ENCODE data around the gene APLF.

The APLF gene

GRCh38 chr2:68536000-68536399 lies 68.6 kb downstream of the APLF start:
- TF ChIP-seq, protein P1, sequence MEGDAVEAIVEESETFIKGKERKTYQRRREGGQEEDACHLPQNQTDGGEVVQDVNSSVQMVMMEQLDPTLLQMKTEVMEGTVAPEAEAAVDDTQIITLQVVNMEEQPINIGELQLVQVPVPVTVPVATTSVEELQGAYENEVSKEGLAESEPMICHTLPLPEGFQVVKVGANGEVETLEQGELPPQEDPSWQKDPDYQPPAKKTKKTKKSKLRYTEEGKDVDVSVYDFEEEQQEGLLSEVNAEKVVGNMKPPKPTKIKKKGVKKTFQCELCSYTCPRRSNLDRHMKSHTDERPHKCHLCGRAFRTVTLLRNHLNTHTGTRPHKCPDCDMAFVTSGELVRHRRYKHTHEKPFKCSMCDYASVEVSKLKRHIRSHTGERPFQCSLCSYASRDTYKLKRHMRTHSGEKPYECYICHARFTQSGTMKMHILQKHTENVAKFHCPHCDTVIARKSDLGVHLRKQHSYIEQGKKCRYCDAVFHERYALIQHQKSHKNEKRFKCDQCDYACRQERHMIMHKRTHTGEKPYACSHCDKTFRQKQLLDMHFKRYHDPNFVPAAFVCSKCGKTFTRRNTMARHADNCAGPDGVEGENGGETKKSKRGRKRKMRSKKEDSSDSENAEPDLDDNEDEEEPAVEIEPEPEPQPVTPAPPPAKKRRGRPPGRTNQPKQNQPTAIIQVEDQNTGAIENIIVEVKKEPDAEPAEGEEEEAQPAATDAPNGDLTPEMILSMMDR (IDR thresholded peaks at IDR 0.05), result no peak
- no peaks in the 10 kb centered on the region for H3K4me1 ChIP-seq
- H3K4me3 ChIP-seq (ENCODE audit: low read depth, low read length), result no peak overlapping the region
- no peaks in the 10 kb centered on the region for H3K27me3 ChIP-seq (ENCODE audit: control insufficient read depth, insufficient read depth, low read length)
- H3K4me2 ChIP-seq (ENCODE audit: low read length), result no peak overlapping the region
- H3K36me3 ChIP-seq (ENCODE audit: control insufficient read depth, insufficient read depth, low read length), result no peaks in the 10 kb centered on the region
- no peak overlapping the region for H3K9ac ChIP-seq
- H2AFZ ChIP-seq, result no peak overlapping the region
- H3K9me3 ChIP-seq (ENCODE audit: control insufficient read depth, low read length), result no peaks in the 10 kb centered on the region
- H3K79me2 ChIP-seq, result no peaks in the 10 kb centered on the region
- H3K27ac ChIP-seq, result no peak overlapping the region

GRCh38 chr2:68537011-68537410 lies 69.6 kb downstream of the APLF start:
- H3K36me3 ChIP-seq (ENCODE audit: control insufficient read depth, insufficient read depth, low read length), result no peaks in the 10 kb centered on the region
- H3K27ac ChIP-seq, result no peak overlapping the region

GRCh38 chr2:68537809-68538208 lies 70.4 kb downstream of the APLF start:
- no peak overlapping the region for H2AFZ ChIP-seq
- H3K27ac ChIP-seq, result no peak overlapping the region
- H3K4me2 ChIP-seq (ENCODE audit: low read length), result no peak overlapping the region
- no peak overlapping the region for H3K4me3 ChIP-seq (ENCODE audit: low read depth, low read length)
- no peak overlapping the region for H3K9ac ChIP-seq
- H3K9me3 ChIP-seq (ENCODE audit: control insufficient read depth, low read length), result no peaks in the 10 kb centered on the region
- no peaks in the 10 kb centered on the region for H3K36me3 ChIP-seq (ENCODE audit: control insufficient read depth, insufficient read depth, low read length)
- no peaks in the 10 kb centered on the region for H3K79me2 ChIP-seq
- TF ChIP-seq, protein P1 (IDR thresholded peaks at IDR 0.05), result no peak
- H3K4me1 ChIP-seq, result no peaks in the 10 kb centered on the region
- no peaks in the 10 kb centered on the region for H3K27me3 ChIP-seq (ENCODE audit: control insufficient read depth, insufficient read depth, low read length)

More at GRCh38 chr2:68537011-68537410, 69.6 kb downstream of the APLF start:
- Histone ChIP-seq H3K79me2 (no peaks in the 10 kb centered on the region), H3K4me3 (ENCODE audit: low read depth, low read length) (no peak overlapping the region), H2AFZ (no peak overlapping the region), H3K27me3 (ENCODE audit: control insufficient read depth, insufficient read depth, low read length) (no peaks in the 10 kb centered on the region), H3K4me1 (no peaks in the 10 kb centered on the region), H3K9me3 (ENCODE audit: control insufficient read depth, low read length) (no peaks in the 10 kb centered on the region), H3K4me2 (ENCODE audit: low read length) (no peak overlapping the region), H3K9ac (no peak overlapping the region)
- TF ChIP-seq, protein P1 (IDR thresholded peaks at IDR 0.05), result no peak

GRCh38 chr2:68544811-68545210 lies 77.4 kb downstream of the APLF start:
- TF ChIP-seq, protein P1 (IDR thresholded peaks at IDR 0.05), result no peak
- no peaks in the 10 kb centered on the region for H3K4me1 ChIP-seq
- no peak overlapping the region for H2AFZ ChIP-seq
- no peak overlapping the region for H3K27ac ChIP-seq
- H3K4me3 ChIP-seq (ENCODE audit: low read depth, low read length), result no peak overlapping the region
- H3K79me2 ChIP-seq, result no peaks in the 10 kb centered on the region
- H3K9me3 ChIP-seq (ENCODE audit: control insufficient read depth, low read length), result no peaks in the 10 kb centered on the region
- H3K36me3 ChIP-seq (ENCODE audit: control insufficient read depth, insufficient read depth, low read length), result no peaks in the 10 kb centered on the region
- no peak overlapping the region for H3K9ac ChIP-seq
- no peak overlapping the region for H3K4me2 ChIP-seq (ENCODE audit: low read length)
- H3K27me3 ChIP-seq (ENCODE audit: control insufficient read depth, insufficient read depth, low read length), result no peaks in the 10 kb centered on the region

GRCh38 chr2:68548396-68548795 lies 81.0 kb downstream of the APLF start:
- Histone ChIP-seq H3K9me3 (ENCODE audit: control insufficient read depth, low read length) (no peaks in the 10 kb centered on the region), H2AFZ (no peak overlapping the region), H3K79me2 (no peaks in the 10 kb centered on the region), H3K4me2 (ENCODE audit: low read length) (no peak overlapping the region), H3K9ac (no peak overlapping the region), H3K27ac (no peak overlapping the region), H3K36me3 (ENCODE audit: control insufficient read depth, insufficient read depth, low read length) (no peaks in the 10 kb centered on the region), H3K4me3 (ENCODE audit: low read depth, low read length) (no peak overlapping the region), H3K27me3 (ENCODE audit: control insufficient read depth, insufficient read depth, low read length) (no peaks in the 10 kb centered on the region), H3K4me1 (no peaks in the 10 kb centered on the region)
- TF ChIP-seq, protein P1 (IDR thresholded peaks at IDR 0.05), result no peak
